Effector CD4-positive, alpha-beta T cell (primary cell): ENCODE measurements around the gene GALNT15.

ENCODE experiments used
- DNase-seq: peaks from one replicate; pipeline ENCODE4 v3.0.0-alpha.2; 2020

GALNT15 gene

GRCh38 chr3:16229681-16230080, 55.2 kb downstream of the GALNT15 start:
- no peak for DNase-seq

GRCh38 chr3:16231983-16232382, 57.5 kb downstream of the GALNT15 start:
- DNase-seq: no peak

GRCh38 chr3:16233806-16234205, 59.3 kb downstream of the GALNT15 start:
- no peak for DNase-seq

- DNase-seq: no peak
These were observed 59.8 kb downstream of the GALNT15 start for GRCh38 chr3:16234281-16234680.

GRCh38 chr3:16236030-16236639, 61.7 kb downstream of the GALNT15 start:
- no peak for DNase-seq

- no peak for DNase-seq
These were observed 62.4 kb downstream of the GALNT15 start for GRCh38 chr3:16236856-16237393.

GRCh38 chr3:16239086-16239770, 64.7 kb downstream of the GALNT15 start:
- DNase-seq: no peak

GRCh38 chr3:16239780-16240179, 65.3 kb downstream of the GALNT15 start:
- no peak for DNase-seq

GRCh38 chr3:16240229-16241023, 65.9 kb downstream of the GALNT15 start:
- no peak for DNase-seq

- no peak for DNase-seq
These were observed 66.7 kb downstream of the GALNT15 start for GRCh38 chr3:16241225-16241624.

GRCh38 chr3:16242177-16242576, 67.7 kb downstream of the GALNT15 start:
- DNase-seq: no peak

GRCh38 chr3:16243706-16244490, 69.4 kb downstream of the GALNT15 start:
- DNase-seq: no peak

- no peak for DNase-seq
These were observed 71.1 kb downstream of the GALNT15 start for GRCh38 chr3:16245609-16246008.

- DNase-seq: peak; percentile 69
These were observed 73.0 kb downstream of the GALNT15 start for GRCh38 chr3:16247282-16248061.

- DNase-seq: no peak
These were observed 74.1 kb downstream of the GALNT15 start for GRCh38 chr3:16248556-16248955.

GRCh38 chr3:16249336-16249735, 74.9 kb downstream of the GALNT15 start:
- DNase-seq: no peak

- no peak for DNase-seq
These were observed 75.4 kb downstream of the GALNT15 start for GRCh38 chr3:16249886-16250285.

GRCh38 chr3:16251316-16252085, 77.0 kb downstream of the GALNT15 start:
- no peak for DNase-seq

GRCh38 chr3:16252243-16252978, 77.9 kb downstream of the GALNT15 start:
- DNase-seq: no peak

- no peak for DNase-seq
These were observed 78.5 kb downstream of the GALNT15 start for GRCh38 chr3:16252988-16253387.
